Stimulated activated CD8-positive, alpha-beta memory T cell treated with anti-CD3 and anti-CD28 coated beads, Interleukin-7, amount 100 ng/mL, for 1 hour (primary cell): ENCODE measurements around the gene CCDC107.
"Not testable (repeated sequence)": the region's sequence is repeated elsewhere in the genome, so short reads cannot be mapped to it uniquely, and the experiment has no call there.

Experiments used
- DNase-seq, 2 donors: peaks; one replicate each; pipeline ENCODE4 v3.0.0-alpha.2; 2020; ENCODE audit warnings: low read depth in 2 of 2

Gene CCDC107

GRCh38 chr9:35637427-35637955, 20.6 kb upstream of the CCDC107 start:
- not testable (repeated sequence) for DNase-seq

DNA sequence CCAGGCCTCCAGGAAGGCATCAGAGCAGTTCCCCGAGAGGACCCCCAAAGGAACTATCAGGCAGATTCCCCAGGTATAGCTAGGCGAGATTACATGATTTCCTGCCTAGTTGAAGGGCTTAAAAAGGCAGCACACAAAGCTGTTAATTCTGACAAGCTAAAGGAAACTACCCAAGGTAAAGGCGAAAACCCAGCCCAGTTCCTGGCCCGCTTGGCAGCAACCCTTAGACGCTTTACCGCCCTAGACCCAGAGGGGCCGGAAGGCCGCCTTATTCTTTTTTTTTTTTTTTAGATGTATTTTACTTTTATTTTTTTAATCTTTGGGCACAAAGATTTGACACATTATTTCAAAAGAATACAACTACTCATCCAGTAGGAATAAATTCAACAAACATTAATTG, 19.3 kb upstream of the CCDC107 start:
- DNase-seq: not testable (repeated sequence)

DNA sequence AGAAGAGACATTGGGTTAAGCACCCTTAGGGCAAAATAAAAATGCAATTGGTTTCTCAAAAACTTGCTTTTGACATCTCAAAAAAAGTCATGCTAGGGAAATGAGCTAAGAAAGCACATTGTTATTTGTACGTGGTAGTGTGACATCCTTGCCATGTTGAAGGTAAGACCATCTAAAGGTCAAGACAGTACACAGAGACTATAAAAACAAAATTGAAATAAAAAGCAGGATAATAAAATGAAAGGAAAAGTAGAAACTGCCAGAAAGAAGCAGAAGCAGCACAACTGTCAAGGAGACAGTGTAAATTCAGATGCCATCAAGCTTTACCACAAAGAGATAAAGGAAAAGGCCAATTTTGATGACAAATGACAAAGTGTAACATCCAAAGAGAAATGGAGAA, 18.9 kb upstream of the CCDC107 start:
- DNase-seq: not testable (repeated sequence)

GRCh38 chr9:35639631-35640030, 18.5 kb upstream of the CCDC107 start:
- DNase-seq: no peak

DNA sequence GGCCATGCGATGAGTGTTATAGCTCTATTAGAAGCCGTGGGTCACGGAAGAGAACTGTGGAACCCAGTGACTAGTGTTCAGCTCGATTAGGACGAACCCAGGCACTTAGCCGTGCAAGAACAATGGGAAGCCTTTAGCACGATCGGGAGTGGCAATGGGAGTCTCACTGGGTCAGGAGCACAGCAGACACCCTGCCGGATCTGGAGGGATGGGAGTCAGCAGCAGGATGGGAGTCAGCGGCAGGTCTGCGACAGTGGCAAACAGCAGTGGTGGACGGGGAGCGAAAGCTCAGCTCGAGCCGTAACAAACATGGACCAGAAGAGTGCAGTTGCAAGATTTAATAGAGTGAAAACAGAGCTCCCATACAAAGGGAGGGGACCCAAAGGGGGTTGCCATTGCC, 17.7 kb upstream of the CCDC107 start:
- not testable (repeated sequence) for DNase-seq

- not testable (repeated sequence) for DNase-seq
Measured at GRCh38 chr9:35641478-35641877, 16.6 kb upstream of the CCDC107 start.

GRCh38 chr9:35643046-35643445, 15.0 kb upstream of the CCDC107 start:
- no peak for DNase-seq

DNA sequence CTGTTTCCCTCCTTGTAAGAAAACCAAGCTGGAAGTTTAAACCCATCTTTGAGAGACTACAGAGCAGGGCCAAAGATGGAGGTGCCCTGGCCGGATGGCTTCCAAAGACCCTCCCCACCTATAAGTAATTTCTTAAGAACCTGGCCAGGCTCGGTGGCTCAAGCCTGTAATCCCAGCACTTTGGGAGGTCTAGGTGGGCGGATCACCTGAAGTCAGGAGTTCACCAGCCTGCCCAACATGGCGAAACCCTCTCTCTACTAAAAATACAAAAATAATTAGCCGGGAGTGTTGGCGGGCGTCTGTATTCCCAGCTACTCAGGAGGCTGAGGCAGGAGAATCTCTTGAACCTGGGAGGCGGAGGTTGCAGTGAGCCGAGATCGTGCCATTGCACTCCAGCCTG, 12.4 kb upstream of the CCDC107 start:
- not testable (repeated sequence) for DNase-seq

- DNase-seq: no peak
Measured at GRCh38 chr9:35646153-35646532, 11.9 kb upstream of the CCDC107 start.

DNA sequence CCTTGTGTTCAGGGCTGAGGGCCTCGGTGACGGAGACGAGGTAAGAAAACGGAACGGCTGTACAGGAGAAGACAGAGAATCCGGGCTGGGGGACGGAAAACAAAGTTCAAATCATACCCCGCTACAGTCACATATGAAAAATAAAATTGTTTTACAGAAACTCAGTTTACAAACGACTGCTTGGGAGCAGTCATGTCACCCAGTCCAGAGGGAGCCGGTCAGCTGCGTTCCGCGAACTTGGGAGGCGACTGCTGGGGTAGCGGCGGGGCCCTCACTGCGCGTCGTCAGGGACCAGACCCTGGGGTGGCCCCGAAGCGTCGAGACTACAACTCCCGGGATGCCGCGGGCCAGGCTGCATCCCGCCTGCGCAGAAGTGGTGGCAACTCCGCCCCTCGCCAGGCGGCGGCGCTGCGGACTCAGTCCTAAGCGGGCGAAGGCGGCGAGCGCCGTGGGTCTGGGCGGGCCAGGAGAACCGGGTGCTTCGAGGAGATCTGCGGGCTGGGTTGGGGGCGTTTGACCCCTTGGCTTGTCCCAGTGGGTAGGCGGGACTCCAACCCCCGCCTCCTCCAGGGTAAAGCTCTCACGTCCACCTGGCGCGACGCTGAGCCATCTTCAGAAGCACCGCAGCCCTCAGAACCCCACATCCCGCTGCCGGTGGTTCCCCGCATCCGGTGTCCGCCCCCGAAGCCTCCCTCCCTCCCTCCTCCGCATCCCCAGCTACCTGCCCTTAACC, 11.4 kb upstream of the CCDC107 start:
- peak; percentile 83 for DNase-seq

- no peak for DNase-seq
Measured at GRCh38 chr9:35649431-35650340, 8.4 kb upstream of the CCDC107 start.

GRCh38 chr9:35650341-35651158, 7.5 kb upstream of the CCDC107 start, which contains the start of gene SIT1:
Gene SIT1, minus strand, starts transcription at chr9:35650931. Its CDS starts 78 bp downstream, at chr9:35650853.
- no peak for DNase-seq

- DNase-seq: no peak
Measured at GRCh38 chr9:35651956-35652828, 5.9 kb upstream of the CCDC107 start.

GRCh38 chr9:35652829-35653209, 5.3 kb upstream of the CCDC107 start:
- no peak for DNase-seq

- no peak for DNase-seq
Measured at GRCh38 chr9:35653611-35654010, 4.5 kb upstream of the CCDC107 start.

DNA sequence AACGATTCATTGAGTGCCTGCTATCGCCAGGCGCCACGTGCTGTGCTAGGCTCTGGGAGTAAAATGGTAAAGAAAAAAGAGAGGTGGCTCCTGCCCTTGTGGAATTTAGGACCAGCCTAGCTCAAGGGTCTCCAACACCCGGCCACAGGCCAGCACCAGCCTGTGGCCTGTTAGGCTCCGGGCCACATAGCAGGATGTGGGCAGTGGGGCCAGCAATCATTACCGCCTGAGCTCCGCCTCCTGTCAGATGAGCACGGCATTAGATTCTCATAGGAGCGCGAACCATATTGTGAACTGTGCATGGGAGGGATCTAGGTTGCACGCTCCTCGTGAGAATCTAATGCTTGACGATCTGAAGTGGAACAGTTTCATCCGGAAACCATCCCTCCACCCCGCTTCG, 1.7 kb upstream of the CCDC107 start:
- no peak for DNase-seq

GRCh38 chr9:35656831-35657545, 1.1 kb upstream of the CCDC107 start:
- DNase-seq: no peak

DNA sequence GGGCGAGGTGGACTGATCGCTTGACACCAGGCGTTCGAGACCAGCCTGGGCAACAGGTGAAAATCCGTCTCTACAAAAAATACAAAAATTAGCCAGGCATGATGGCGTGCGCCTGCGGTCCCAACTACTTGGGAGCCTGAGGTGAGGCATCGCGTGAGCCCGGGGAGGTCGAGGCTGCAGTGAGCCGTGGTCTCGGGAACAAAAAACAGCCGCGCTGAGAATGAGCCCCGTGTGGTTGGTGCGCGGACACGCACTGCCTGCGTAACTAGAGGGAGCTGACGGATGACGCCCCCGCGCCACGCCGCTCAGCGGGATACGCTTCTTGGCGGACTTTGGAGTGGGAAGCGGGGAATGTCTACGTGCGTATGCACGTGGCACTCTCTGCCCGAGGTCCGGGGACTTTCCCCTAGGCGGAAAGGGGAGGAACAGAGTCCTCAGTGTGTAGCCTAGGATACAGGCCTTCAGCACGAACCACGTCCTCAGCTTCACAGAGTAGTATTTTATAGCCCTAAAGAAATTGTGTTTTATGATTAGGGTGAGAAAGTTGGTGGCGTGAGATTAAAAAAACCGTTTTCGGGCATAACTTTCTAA, 451 bp upstream of the CCDC107 start, which contains the start of gene RMRP:
Gene RMRP, minus strand, starts transcription at position 474 of the 591 bp plus-strand sequence.
- DNase-seq: peak; percentile 59 to 64

GRCh38 chr9:35658968-35659220, 802 bp downstream of the CCDC107 start:
- no peak for DNase-seq

DNA sequence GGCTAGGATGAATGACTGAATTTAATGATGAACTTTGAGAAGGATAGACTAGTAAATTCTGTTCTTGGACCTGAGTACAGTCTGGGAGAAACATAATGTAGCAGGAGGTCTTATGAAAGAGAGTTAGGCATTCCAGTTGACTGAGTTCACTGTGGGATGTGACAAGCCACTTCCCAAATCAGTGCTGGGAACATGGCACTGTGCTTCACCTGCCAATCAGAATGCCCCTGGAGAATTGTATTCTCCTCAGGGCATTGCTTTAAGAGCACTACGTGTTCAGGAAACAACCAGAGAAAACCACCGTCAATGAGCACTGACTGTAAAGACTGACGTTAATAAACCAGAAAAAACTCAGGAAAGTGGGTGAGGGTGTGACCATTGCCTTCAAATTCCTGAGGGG, 1.2 kb downstream of the CCDC107 start:
- DNase-seq: no peak
